Measurements from ENCODE around the gene GRXCR2.

Gene GRXCR2

DNA sequence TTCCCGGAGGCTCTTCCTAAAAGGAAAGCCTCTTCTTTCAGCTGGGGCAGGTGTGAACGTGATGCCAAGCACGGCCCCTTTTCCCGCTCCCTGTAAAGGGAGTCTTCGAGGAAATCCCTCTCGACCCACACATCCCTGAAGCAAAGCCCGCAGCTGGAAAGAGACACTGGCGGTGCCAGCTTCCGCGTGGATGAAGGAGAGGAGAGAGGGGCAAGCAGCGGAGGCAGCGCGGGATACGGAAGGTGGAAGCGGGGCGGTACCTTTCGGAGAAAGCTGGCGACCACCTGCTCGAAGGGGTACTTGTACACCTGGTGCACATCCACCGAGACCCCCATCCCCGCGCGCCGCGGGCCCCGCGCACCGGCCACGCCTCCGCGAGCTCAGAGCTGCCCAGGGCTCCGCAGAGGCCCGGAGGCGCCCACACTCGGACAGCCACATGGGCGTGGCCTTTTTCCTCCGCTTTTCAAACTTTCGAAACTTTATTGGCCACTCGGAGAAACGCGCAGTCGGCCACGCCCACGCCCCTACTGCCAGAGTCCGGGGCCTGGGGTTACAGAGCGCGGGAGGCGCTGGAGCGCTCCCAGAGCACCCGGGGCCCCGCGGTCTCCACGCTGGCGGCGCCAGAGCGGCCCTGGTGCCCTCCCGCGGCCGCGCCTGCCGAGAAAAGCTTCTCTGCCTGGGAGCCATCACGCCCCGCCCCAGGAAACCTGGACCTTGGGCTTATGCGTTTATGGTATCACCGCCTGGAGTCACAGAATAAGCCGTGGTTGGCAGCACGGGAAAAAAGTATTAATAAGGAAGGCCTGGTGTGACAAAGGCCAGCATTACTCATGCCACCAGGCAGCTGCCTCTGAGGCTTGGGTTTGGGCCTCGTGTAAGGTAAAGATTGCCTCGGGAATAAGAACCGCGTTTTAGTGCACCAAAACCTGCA lies 37.6 kb downstream of the GRXCR2 start, which contains the start of gene PRELID2:
PRELID2 (minus strand) TSS at position 426 of the 931 bp plus-strand sequence; CDS start at position 335, 91 bp downstream.
- peak; percentile 85 for DNase-seq (ENCODE audit: low read depth)

DNA sequence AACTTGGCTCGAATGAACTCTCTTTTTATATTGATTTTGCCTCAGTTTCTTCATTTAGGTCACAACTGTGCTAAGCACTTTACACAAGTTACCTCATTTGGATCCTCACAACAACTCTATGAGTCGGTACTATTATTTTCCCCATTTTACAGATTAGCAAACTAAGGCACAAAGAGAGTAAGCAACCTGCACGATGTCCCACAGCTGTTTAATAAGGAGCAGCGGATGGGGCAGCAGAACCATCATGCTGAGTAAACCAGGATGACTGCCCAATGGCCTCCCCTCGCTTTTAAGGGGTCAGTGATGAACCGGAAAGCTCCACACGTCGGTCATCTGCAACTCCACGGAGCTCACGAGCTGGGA lies 38.3 kb downstream of the GRXCR2 start:
- DNase-seq (ENCODE audit: low read depth): no peak

DNA sequence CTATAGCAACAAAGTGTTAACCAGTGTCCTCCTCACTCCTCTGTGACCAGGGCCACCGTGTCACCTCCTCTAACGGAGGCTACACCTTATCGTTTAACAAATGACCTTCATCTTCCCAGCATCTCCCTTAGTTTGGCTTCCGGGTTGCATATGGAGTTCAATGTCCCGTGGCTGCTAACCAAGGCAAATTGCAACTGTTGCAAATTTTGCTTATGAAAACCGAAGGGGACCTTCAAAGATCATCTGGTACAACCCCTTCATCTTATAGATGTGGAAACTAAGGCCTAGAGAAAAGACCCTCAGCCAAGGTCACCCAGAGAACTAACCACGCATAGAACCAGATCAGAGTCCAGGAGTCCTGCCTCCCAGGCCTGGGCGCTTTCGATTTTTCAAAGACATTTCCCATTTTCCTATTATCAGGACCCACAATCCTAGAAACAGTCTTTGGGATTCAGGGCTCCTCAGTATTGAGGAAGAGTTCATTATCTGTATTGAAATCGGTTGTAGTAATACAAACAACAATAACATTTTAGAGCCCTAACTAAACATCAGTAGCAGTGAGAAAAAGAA lies 39.1 kb downstream of the GRXCR2 start:
- DNase-seq (ENCODE audit: low read depth): no peak

DNA sequence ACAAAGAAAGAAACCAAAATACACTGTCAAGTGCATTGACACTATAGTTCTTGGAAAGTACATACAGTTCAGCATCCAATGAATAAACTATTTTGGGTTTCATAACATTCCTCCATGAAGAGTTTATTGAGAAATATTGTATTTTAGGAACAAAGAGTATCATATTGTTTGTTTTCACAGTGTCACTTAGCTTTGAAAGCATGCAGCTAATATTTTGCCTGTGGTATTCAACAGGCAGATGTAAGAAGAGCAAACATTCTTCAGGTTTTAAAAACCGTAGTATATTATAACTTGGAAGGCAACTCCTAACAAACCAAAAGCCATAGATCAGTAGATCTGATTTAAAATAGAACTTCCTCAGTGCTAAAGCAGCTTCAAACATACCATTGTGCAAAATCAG lies 42.2 kb downstream of the GRXCR2 start:
- peak; percentile 78 for DNase-seq (ENCODE audit: low read depth)

DNA sequence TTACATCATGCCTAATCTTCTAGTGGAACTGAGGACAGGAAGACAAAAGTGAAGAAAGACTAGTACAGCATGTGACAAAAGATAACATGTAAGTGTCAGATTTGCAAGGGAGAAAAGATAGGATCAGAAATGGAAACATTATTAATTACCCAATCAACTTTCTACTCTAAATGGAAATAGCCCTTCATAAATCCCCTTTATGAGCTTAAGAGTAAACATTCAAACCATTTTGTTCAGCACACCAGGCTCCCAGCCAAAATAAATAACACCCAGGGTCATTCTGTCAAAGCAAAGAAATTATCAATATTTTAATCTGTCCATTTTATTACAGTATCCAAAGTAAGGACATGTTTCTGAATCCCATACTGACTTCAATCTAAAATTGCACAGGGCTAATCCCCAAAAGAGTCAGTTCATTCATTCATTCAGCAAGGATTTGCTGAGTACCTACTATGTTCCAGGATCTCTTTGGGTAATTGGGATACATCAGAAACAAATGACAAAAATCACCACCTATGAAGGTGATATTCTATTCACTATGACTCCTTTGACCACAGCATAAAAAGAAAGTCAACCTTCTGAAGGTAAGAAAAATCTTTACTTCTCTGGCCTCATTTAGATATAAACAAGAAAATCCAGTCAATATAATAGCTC lies 43.0 kb downstream of the GRXCR2 start:
- DNase-seq (ENCODE audit: low read depth): no peak

DNA sequence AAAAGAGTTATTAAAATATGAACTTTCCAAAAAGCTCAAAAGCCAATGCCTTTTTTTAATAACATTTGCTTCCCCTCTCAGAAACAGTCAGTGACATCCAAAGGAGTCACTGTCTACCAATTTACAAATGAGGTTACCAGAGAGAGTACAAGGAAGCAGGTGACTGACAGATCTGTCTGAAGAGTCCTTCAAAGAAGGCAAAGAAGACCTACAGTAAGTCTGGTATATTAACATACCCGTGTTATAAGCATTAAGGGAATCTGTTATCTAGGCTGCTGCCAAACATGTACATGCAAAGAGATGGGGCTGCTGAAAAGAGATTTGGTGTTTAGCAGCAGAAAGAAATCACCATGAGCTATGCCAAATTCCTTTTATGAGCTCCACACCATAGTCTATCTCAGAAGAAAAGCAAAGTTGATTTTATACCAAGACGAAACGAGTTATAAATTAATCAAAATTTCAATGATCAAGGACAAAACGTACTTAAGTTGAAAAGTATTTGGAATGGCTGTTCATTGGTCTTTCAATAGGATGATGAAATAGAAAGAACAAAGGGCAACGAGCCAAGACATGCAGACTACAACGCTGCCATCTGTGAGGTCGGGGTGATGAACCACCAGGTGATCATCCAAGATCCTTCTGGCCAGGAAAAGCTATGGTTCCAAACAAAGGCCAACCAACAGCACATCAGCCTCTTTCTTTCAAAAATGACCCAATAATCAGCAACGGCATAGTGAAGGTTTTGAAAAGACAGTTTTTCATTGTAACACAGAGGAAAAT lies 45.7 kb downstream of the GRXCR2 start:
- DNase-seq (ENCODE audit: low read depth): no peak

DNA sequence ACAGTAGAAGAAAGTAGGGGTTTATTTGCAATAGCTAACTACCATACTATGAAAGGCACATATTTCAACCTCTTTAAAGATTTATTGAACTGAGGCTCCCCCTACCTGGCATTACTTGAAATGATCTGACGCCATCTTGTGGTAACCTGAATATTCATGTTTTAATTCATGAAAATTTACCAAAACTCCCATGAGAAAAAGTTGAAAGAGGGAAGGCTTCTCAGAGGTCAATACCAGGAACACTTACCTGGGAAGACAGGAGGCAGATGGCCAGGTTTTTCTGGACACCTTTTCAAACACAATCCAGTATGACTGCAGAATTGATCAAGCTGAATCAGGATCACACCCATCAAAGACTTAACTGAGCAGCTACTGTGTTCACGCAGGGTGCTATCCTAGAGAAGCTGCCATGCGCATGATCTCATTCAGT lies 47.0 kb downstream of the GRXCR2 start:
- DNase-seq (ENCODE audit: low read depth): peak; percentile 69

DNA sequence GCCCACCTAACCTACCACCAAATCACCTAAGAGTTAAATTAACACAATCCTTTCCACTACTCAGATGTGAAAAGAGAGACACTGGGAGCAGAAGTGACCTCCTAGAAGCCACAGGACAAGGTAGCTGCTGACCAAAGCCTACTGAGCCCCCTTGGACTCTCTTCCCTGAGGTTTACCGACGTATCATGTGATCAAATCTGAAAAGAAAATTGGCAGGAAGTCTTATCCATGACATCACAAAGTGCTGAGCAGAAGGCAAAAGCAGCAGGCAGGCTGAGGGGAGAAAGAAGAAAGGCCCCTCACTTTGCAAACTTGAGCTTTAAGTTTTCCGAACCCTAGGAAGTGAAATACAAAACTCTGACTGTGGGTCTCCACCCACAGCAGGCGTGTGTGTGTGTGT lies 48.8 kb downstream of the GRXCR2 start:
- peak; percentile 55 for DNase-seq (ENCODE audit: low read depth)

DNA sequence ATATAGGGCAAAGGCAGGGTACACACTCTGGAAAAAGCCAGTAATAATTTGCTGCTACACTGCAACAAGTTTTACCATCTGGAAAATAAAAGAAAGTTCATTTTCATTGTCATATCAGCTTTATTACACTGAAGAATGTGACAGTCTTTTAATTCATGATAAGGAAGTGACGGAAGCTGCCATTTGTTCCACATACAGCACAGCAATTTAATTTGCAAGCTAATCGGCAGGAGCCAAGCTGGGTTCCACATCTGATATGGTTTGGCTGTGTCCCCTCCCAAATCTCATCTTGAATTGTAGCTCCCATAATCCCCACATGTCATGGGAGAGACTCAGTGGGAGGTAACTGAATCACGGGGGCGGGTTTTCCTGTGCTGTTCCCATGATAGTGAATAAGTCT lies 54.2 kb downstream of the GRXCR2 start:
- no peak for DNase-seq (ENCODE audit: low read depth)

DNA sequence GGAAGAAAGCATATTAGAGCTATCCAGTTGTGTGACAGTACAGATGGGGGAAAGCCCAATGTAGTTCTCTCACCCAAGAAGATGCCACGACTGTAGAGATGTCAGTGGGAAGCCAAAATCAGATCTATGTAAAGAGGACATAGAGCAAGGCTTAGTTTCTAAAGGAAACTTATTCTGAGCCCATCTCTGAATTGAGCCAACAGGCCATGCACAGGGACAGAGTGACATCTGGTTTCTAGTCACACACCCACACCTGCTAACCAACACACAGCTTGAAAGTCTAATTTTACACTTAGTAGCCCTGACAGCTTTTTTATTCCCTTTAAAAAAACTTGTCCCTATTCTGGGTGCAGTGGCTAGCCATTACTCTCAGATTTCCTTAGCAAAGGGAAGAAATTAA lies 59.9 kb downstream of the GRXCR2 start:
- DNase-seq (ENCODE audit: low read depth): no peak

DNA sequence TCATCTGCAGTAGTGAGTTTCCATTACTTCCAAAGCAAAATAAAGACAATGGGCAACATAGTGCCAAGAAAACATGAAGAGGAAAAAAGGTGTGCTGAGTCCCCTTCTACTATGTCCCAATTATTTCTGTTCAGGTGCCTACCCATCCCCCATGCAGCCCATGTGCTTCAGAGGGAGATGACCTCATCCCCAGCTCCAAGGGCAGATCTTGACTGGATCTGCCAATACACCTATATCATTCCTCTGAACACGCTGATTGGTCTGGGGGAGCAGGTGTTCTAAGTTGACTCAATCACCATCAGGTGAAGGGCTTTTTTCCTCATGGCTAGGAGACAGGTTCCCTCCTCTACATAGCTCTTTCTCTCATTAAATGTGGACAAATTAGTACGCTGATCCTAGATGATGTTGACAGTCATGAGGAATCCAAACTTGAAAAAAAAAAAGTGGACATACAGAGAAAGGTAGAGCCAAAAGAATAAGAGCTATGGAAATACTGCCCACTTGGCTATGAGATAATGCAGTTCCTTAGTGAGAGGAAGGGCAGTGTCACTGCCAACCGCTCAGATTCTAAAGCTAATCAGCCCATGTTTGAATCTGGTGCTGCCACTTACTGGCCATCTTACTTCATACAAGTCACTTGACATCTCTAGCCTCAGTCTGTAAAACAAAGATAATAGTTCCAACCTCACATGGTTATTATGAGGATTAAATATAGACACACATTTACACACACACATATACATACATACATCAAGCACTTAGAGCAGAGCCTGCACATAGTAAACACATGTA lies 60.8 kb downstream of the GRXCR2 start:
- DNase-seq (ENCODE audit: low read depth): peak; percentile 72

All from iris pigment epithelial cell (primary cell).